ENCODE results near the gene ZDHHC23.
A peak's percentile ranks its signal among the peaks of the same experiment; 100 is the strongest.

ZDHHC23 gene

GRCh38 chr3:113954091-113954685 lies 6.4 kb downstream of the ZDHHC23 start:
- in situ Hi-C loops (cut with HindIII; ENCODE audit: low pct_unique_long_range_greater_than_20kb, low sequenced_read_pairs), result no loop called here
- no peak for TF ChIP-seq JUND (IDR thresholded peaks at IDR 0.05; ENCODE audit: low read depth)
- DNase-seq (ENCODE audit: low read depth in 1 of 2, low spot score in 1 of 2), result no peak

DNA sequence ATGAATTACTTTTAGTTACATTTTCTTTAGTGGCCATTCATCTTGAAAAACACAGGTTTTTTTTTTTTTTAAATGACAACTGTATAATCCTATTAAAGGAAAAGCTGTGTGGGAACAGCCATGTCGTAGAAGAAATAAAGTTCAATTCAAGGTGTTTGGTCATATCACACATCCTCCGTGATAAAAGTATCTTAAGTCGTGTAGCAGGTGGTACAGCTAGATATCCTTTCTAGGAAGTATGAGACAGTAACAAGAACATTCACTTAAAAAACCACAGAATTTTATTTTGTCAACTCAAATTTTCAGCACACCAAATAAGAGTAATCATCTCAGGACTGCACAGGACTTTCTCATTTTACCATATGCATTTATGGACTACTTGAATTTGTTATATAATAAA lies 16.1 kb downstream of the ZDHHC23 start:
- no peak for TF ChIP-seq JUND (IDR thresholded peaks at IDR 0.05; ENCODE audit: low read depth)
- in situ Hi-C loops (cut with HindIII; ENCODE audit: low pct_unique_long_range_greater_than_20kb, low sequenced_read_pairs), result no loop called here
- no peak for DNase-seq (ENCODE audit: low read depth in 1 of 2, low spot score in 1 of 2)

DNA sequence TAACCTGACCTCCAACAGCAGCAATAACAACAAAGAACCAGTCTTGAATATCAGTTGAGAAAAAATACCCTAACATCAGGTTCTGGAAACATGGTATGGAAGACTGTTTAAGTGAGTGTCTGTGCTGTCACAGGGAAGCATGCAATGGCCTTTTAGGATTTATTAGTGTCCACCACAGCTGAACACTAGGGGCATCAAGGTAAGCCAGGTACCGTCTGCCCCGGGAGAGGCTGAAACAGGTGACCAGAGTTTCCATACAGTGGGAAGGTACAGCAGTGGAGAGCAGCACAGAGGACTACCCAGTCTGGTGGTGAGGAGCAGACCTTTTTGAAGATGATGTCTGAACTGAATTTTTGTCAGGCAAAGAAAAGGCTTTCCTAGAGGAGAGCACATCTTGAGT lies 18.4 kb downstream of the ZDHHC23 start:
- no peak for TF ChIP-seq JUND (IDR thresholded peaks at IDR 0.05; ENCODE audit: low read depth)
- DNase-seq (ENCODE audit: low read depth in 1 of 2, low spot score in 1 of 2), result peak in 1 of 2 experiments; percentile 41
- in situ Hi-C loops (cut with HindIII; ENCODE audit: low pct_unique_long_range_greater_than_20kb, low sequenced_read_pairs), result no loop called here

DNA sequence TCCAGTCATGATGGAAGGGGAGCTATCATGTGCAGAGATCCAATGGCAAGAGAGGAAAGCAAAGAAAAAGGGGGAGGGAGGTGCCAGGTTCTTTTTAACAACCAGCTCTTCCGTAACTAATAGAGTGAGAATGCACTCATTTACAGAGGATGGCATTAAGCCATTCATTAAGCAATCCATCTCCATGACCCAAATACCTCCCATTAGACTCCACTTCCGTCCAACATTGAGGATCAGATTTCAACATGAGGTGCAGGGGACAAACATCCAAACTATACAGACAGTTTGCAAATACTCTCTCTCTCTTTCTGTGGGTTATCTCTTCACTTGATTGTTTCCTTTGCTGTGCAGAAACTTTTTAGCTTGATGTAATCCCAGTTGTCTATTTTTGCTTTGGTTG lies 21.2 kb downstream of the ZDHHC23 start:
- in situ Hi-C loops (cut with HindIII; ENCODE audit: low pct_unique_long_range_greater_than_20kb, low sequenced_read_pairs), result no loop called here
- no peak for TF ChIP-seq JUND (IDR thresholded peaks at IDR 0.05; ENCODE audit: low read depth)
- DNase-seq (ENCODE audit: low read depth in 1 of 2, low spot score in 1 of 2), result peak in 1 of 2 experiments; percentile 11

DNA sequence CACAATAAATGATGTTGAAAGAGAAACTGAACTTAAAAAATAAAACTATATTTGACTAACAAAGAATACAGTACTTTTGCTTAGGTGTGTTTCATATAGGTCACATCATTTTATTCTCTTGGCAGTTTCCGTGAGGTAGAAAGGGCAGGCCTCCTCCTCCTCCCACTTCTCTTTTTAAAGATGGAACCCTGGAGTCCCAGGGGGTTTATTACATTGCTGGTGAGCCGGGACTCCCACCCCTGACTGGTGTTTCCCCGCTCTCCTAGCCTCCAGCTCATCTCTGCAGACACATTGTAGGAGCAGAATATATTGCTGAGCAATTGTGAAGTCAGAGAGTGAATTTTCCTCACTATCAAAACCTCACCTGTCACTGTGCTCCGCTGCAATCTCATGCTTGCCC lies 30.0 kb downstream of the ZDHHC23 start:
- no peak for DNase-seq (ENCODE audit: low read depth in 1 of 2, low spot score in 1 of 2)
- TF ChIP-seq JUND (IDR thresholded peaks at IDR 0.05; ENCODE audit: low read depth), result no peak
- in situ Hi-C loops (cut with HindIII; ENCODE audit: low pct_unique_long_range_greater_than_20kb, low sequenced_read_pairs), result no loop called here

- DNase-seq (ENCODE audit: low read depth in 1 of 2, low spot score in 1 of 2), result no peak
- in situ Hi-C loops (cut with HindIII; ENCODE audit: low pct_unique_long_range_greater_than_20kb, low sequenced_read_pairs), result no loop called here
- no peak for TF ChIP-seq JUND (IDR thresholded peaks at IDR 0.05; ENCODE audit: low read depth)
Observed at GRCh38 chr3:113979916-113980315, 32.1 kb downstream of the ZDHHC23 start.

DNA sequence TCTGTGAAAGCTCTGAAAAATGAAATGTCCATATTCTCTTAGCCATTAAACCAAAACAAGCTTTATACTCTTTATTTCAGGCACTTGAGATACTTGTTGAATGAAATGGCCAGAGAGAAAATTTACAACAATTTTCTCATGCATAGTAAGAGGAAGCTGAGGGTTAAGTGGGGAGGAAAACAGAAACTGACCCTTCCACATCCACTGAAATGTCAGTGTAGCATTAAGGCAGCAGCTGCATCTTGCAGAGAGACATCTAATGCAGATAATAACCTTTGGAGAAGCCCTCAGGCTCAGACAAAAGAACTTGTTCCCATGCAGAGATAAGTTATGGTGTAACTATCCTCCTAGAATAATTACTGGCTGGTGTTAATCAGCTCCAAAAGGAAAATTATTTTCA lies 34.0 kb downstream of the ZDHHC23 start:
- no peak for TF ChIP-seq JUND (IDR thresholded peaks at IDR 0.05; ENCODE audit: low read depth)

GRCh38 chr3:113983544-113983943 lies 35.7 kb downstream of the ZDHHC23 start:
- DNase-seq (ENCODE audit: low read depth in 1 of 2, low spot score in 1 of 2), result no peak

More for the DNA sequence above, 34.0 kb downstream of the ZDHHC23 start:
- in situ Hi-C loops (cut with HindIII; ENCODE audit: low pct_unique_long_range_greater_than_20kb, low sequenced_read_pairs), result no loop called here
- no peak for DNase-seq (ENCODE audit: low read depth in 1 of 2, low spot score in 1 of 2)

GRCh38 chr3:113985541-113985940 lies 37.7 kb downstream of the ZDHHC23 start:
- DNase-seq (ENCODE audit: low read depth in 1 of 2, low spot score in 1 of 2), result no peak
- in situ Hi-C loops (cut with HindIII; ENCODE audit: low pct_unique_long_range_greater_than_20kb, low sequenced_read_pairs), result no loop called here
- TF ChIP-seq JUND (IDR thresholded peaks at IDR 0.05; ENCODE audit: low read depth), result no peak

More at GRCh38 chr3:113983544-113983943, 35.7 kb downstream of the ZDHHC23 start:
- in situ Hi-C loops (cut with HindIII; ENCODE audit: low pct_unique_long_range_greater_than_20kb, low sequenced_read_pairs), result no loop called here
- TF ChIP-seq JUND (IDR thresholded peaks at IDR 0.05; ENCODE audit: low read depth), result no peak

DNA sequence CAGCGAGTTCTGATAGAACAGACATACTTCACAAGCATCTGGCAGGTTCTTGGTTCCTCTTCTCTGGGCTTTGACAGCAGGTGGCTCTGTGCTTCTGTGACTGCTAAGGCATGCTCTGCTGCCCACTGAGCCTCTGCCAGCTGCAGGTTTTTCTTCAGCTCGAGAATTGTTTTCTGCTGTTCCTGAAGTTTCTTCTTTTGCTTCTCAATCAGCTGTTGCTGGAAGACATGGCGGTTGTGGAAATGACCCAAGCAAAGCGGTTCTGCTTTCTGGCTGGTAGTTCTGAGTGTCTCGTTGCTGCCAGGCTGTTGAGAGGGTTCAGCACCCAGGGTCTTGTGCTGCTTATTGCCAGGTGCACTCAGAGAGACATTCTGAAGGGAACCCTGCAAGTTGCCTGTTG lies 57.7 kb downstream of the ZDHHC23 start:
- TF ChIP-seq JUND (IDR thresholded peaks at IDR 0.05; ENCODE audit: low read depth), result no peak
- in situ Hi-C loops (cut with HindIII; ENCODE audit: low pct_unique_long_range_greater_than_20kb, low sequenced_read_pairs), result no loop called here
- no peak for DNase-seq (ENCODE audit: low read depth in 1 of 2, low spot score in 1 of 2)

DNA sequence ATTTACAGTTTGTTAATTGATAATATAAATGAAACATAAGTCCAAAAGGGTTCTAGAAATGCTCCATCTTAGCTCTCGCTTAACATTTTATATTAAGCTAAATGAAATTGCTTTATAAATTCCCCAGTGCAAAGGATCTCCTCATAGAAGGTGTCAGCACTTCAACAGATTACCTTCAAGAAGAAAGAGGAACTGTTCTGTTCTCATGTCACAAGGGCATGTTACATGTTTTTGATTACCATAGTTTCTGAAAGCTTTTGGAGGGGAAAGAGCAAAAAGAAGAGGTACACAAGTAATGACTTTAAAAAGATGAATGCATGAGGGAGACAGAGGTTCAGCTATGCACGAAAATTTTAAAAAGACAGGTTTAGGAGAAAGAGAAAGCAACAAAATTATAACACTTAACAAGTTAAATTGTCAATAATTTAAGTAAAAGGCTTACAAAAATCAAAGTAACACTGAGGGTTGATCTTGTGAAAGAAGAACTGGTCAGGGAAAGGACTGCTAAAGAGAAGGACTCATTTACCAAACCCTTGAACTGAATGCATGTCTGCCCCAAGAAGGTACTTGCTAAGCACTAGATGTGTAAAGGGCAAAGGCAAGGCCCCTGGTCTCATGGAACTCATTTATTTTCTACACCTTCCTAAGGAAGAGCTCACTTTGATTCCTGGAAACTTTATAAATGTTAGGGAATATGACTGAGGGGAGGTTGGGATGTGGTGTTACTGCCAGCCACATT lies 63.4 kb downstream of the ZDHHC23 start:
- DNase-seq (ENCODE audit: low read depth in 1 of 2, low spot score in 1 of 2), result no peak
- in situ Hi-C loops (cut with HindIII; ENCODE audit: low pct_unique_long_range_greater_than_20kb, low sequenced_read_pairs), result no loop called here
- no peak for TF ChIP-seq JUND (IDR thresholded peaks at IDR 0.05; ENCODE audit: low read depth)
